ENCODE measurements around the gene ST6GAL1. TPM values are rescaled to one million over a fixed set of nuclear protein-coding genes. Genes with fewer than 3 reads are reported as not detected.

Gene ST6GAL1
- total and polyA plus RNA-seq, 2 of the 4 experiments (the other 2 are of a cell fraction) = 1.4 to 2.9 TPM

- H4K20me1 ChIP-seq (ENCODE audit: insufficient read depth, low read length) = no peaks in the 10 kb centered on the region
- no peak overlapping the region for H4K91ac ChIP-seq (ENCODE audit: insufficient read depth, low read depth, low read length)
- no peak overlapping the region for H3K27ac ChIP-seq (ENCODE audit: insufficient read depth, low read length)
- H2BK15ac ChIP-seq (ENCODE audit: low read depth, low read length) = no peak overlapping the region
- no peak overlapping the region for H2BK5ac ChIP-seq (ENCODE audit: low read depth, low read length, poor library complexity, severe bottlenecking)
- 80% methylated on average over 1 of the region's 11 CpGs; no CpG with 5 or more reads in 1 of the 2 experiments for WGBS, 2 experiments (ENCODE audit: extremely low coverage in 2 of 2, insufficient read length in 1 of 2)
- H2AK9ac ChIP-seq (replicated peaks; ENCODE audit: low read depth, low read length, poor library complexity) = no peak overlapping the region
- H3K4me2 ChIP-seq (ENCODE audit: low read depth, low read length) = 0 out of 2 replicates have a peak overlapping the region, but pooled peaks have one; percentile 36
- 0 out of 2 replicates have a peak overlapping the region, but pooled peaks have one; percentile 36 for H3K4ac ChIP-seq (ENCODE audit: low read depth, low read length)
- CTCF ChIA-PET = interaction anchor here (0.5 kb wide), 1 partner anchor 972 kb away, joined by 3 read pairs; no protein-coding TSS in a partner anchor
- peak; percentile 56; the same call in 1 of the 2 replicates for ATAC-seq (ENCODE audit: low read depth)
- H2AFZ ChIP-seq (replicated peaks; ENCODE audit: low read length, poor library complexity) = no peak overlapping the region
- in situ Hi-C loops (cut with MboI; ENCODE audit: low sequenced_read_pairs) (no loop called here), dilution Hi-C loops (cut with HindIII; ENCODE audit: low sequenced_read_pairs, unreplicated experiment) (no loop called here), intact Hi-C loops (cut with micrococcal nuclease) (no loop called here)
- peak; percentile 62 for DNase-seq
- TF ChIP-seq SMC3 (IDR thresholded peaks at IDR 0.05; ENCODE audit: low read depth, low read length) = no peak
- peak; percentile 42 for TF ChIP-seq MAFK (IDR thresholded peaks at IDR 0.05; ENCODE audit: low read depth, low read length)
- no peak for TF ChIP-seq RCOR1 (IDR thresholded peaks at IDR 0.05; ENCODE audit: insufficient replicate concordance, low read length)
- TF ChIP-seq CHD1 (IDR thresholded peaks at IDR 0.05; ENCODE audit: low read depth, low read length) = no peak
- TF ChIP-seq CEBPB (IDR thresholded peaks at IDR 0.05; ENCODE audit: low read depth, low read length) = no peak
- TF ChIP-seq POLR2A (IDR thresholded peaks at IDR 0.05; ENCODE audit: low read depth, low read length) = no peak
- no peak for TF ChIP-seq RFX5 (IDR thresholded peaks at IDR 0.05; ENCODE audit: low read depth, low read length)
- TF ChIP-seq MAZ (IDR thresholded peaks at IDR 0.05; ENCODE audit: borderline replicate concordance, low read depth, low read length) = no peak
- H3K4me1 ChIP-seq (ENCODE audit: control insufficient read depth, insufficient read depth, low read length) = peaks cover 3% of the 10 kb centered on the region; the same call in 1 of the 2 replicates
- no peaks in the 10 kb centered on the region for H3K79me1 ChIP-seq (ENCODE audit: low read depth in 1 of 2, low read length in 2 of 2)
- H3K9me3 ChIP-seq (ENCODE audit: control insufficient read depth, insufficient read depth, low read length) = no peaks in the 10 kb centered on the region
- H3K4me3 ChIP-seq (ENCODE audit: insufficient read depth, low read depth, low read length) = no peak overlapping the region
- no peak overlapping the region for H2BK120ac ChIP-seq (ENCODE audit: low read depth, low read length)
- POLR2A ChIA-PET (ENCODE audit: unreplicated experiment) = interaction anchor here (0.6 kb wide), 1 partner anchor 108 kb away, joined by 4 read pairs; no protein-coding TSS in a partner anchor
- no peak overlapping the region for H3K9ac ChIP-seq (ENCODE audit: low read depth, low read length)
- H2AK5ac ChIP-seq (ENCODE audit: low read depth, low read length) = no peak overlapping the region; the same call in 1 of the 2 replicates
- H4K5ac ChIP-seq (ENCODE audit: low read depth, low read length) = no peak overlapping the region
- no TSS peak for BruUV-seq (replicated peaks)
- no peak overlapping the region for H3K14ac ChIP-seq (replicated peaks; ENCODE audit: low read depth, low read length)
- no peak overlapping the region for H3K18ac ChIP-seq (ENCODE audit: low read depth, low read length)
- H3K36me3 ChIP-seq (ENCODE audit: control insufficient read depth, insufficient read depth, low read length) = no peaks in the 10 kb centered on the region
- H3K9me1 ChIP-seq (ENCODE audit: insufficient read depth, low read length) = no peaks in the 10 kb centered on the region; the same call in 1 of the 2 replicates
- 0 out of 2 replicates have a peak overlapping the region, but pooled peaks have one; percentile 17 for H2BK20ac ChIP-seq (ENCODE audit: low read depth, low read length)
- H3K27me3 ChIP-seq (ENCODE audit: control insufficient read depth, insufficient read depth, low read length) = no peaks in the 10 kb centered on the region
- H3K23ac ChIP-seq (ENCODE audit: low read depth, low read length) = no peak overlapping the region
- H4K8ac ChIP-seq (ENCODE audit: low read depth in 2 of 2, low read length in 2 of 2) = no peak overlapping the region
- H3K56ac ChIP-seq (ENCODE audit: extremely low read depth, insufficient read depth, low read length) = no peak overlapping the region
Measured at GRCh38 chr3:186994000-186994955, 64.0 kb downstream of the ST6GAL1 start.
